K562 (cell line): Measurements from ENCODE around the gene MYLIP. TPM values are rescaled to one million over a fixed set of nuclear protein-coding genes. Genes with fewer than 3 reads are reported as not detected.

Experiments used
- ARNT ChIP-seq, 2 experiments: fragments of 450-650 bp; IDR thresholded peaks; 2 replicates each; pipeline ENCODE4 v1.6.1; 2016; ENCODE audit warnings: mild to moderate bottlenecking in 1 of 2
- BDP1 ChIP-seq: IDR thresholded peaks from 3 replicates; pipeline ENCODE4 v1.6.1; 2011; ENCODE audit not compliant: insufficient read length, insufficient read depth
- CHD7 ChIP-seq: fragments of 200-600 bp; sonication (generic); IDR thresholded peaks from one replicate; pipeline ENCODE4 v1.6.1; 2012; ENCODE audit warnings: mild to moderate bottlenecking, low read depth, low read length, inconsistent platforms
- ELK1 ChIP-seq: sonication (generic); formaldehyde crosslinking; IDR thresholded peaks from 2 replicates; pipeline ENCODE4 v1.8.1; 2022; ENCODE audit warnings: missing genetic modification reagents
- HDGF ChIP-seq: fragments of 450-650 bp; IDR thresholded peaks from 2 replicates; pipeline ENCODE4 v1.6.1; 2016
- NCOR1 ChIP-seq: fragments of 450-650 bp; IDR thresholded peaks from 2 replicates; pipeline ENCODE4 v1.6.1; 2016; ENCODE audit warnings: mild to moderate bottlenecking, moderate library complexity
- RERE ChIP-seq: sonication (generic); formaldehyde crosslinking; IDR thresholded peaks from 2 replicates; pipeline ENCODE4 v1.8.0; 2023; ENCODE audit warnings: missing genetic modification reagents, mild to moderate bottlenecking, borderline replicate concordance
- THRAP3 ChIP-seq: fragments of 450-650 bp; IDR thresholded peaks from 2 replicates; pipeline ENCODE4 v1.6.1; 2016; ENCODE audit warnings: mild to moderate bottlenecking, inconsistent platforms, borderline replicate concordance
- ZBTB17 ChIP-seq: fragments of 450-650 bp; formaldehyde crosslinking; IDR thresholded peaks from 2 replicates; pipeline ENCODE4 v1.4.0; 2020; ENCODE audit warnings: mild to moderate bottlenecking
- polyA plus RNA-seq, 8 experiments: library from polyadenylated mRNA; depleted of rRNA in 4 of 8; stranded (reverse) in 5 of 8; unstranded in 3 of 8; fragments of >200 nt; fragmentation: Nextera tagmentation in 2 of 8; fragmentation: Illumina TruSeq in 1 of 8; extraction: Ambion mirVana in 2 of 8; extraction: Trizol in 1 of 8; gene quantifications; 2 replicates each; pipeline versions ENCODE4 v1.2.1 to v1.2.3, GENCODE V29; 2011 to 2014; ENCODE audit warnings: inconsistent platforms in 1 of 8, missing spikeins in 1 of 8
- total RNA-seq, 7 experiments: library from RNA; depleted of rRNA in 6 of 7; stranded (reverse); fragments of >200 nt in 6 of 7; fragmentation: Illumina TruSeq in 2 of 7; extraction: Trizol in 2 of 7; gene quantifications; 2 replicates each; pipeline versions ENCODE4 v1.2.1 to v1.2.3, GENCODE V29; 2011 to 2021; ENCODE audit warnings: low replicate concordance in 1 of 7

Gene MYLIP
- total and polyA plus RNA-seq, 9 of the 15 experiments (the other 6 are each of a cell fraction or from before 2014, with no cell fraction given), result 10.8 to 43.5 (median 31.5) TPM

GRCh38 chr6:16130437-16130891 is 1.6 kb downstream of the MYLIP start (continued):
- TF ChIP-seq CHD7 (no peak), HDGF (no peak), ZBTB17 (CRISPR knock-in tag) (0 out of 2 replicates have a peak, but pooled peaks have one; percentile 9), RERE (CRISPR knock-in tag) (0 out of 2 replicates have a peak, but pooled peaks have one; percentile 6), NCOR1 (no peak), ELK1 (CRISPR knock-in tag) (no peak), ARNT (IDR thresholded peaks at IDR 0.05) (no peak), THRAP3 (no peak), BDP1 (no peak)
